Thoracic aorta (tissue), 2 donors: ENCODE measurements around the gene ADARB2. TPM values are rescaled to one million over a fixed set of nuclear protein-coding genes. Genes with fewer than 3 reads are reported as not detected.

ENCODE experiments used
- ATAC-seq: fragments of 150-250 bp; one replicate; pipeline ENCODE4 v1.8.0; 2017; ENCODE audit warnings: low read depth; ENCODE audit not compliant: insufficient number of reproducible peaks, low FRiP score
- DNase-seq: peaks from one replicate; pipeline ENCODE4 v3.0.0-alpha.2; 2020; ENCODE audit warnings: low spot score
- H3K27ac ChIP-seq, 2 donors: fragments of 200-600 bp; sonication (generic); 1 replicate in 1 of 2; 2 replicates in 1 of 2; pipeline ENCODE4 v1.5.1; 2016; ENCODE audit warnings: mild to moderate bottlenecking in 2 of 2, moderate library complexity in 2 of 2
- H3K27me3 ChIP-seq: fragments of 200-600 bp; sonication (generic); replicated peaks from 2 replicates; pipeline ENCODE4 v1.6.0; 2016; ENCODE audit warnings: mild to moderate bottlenecking; ENCODE audit not compliant: insufficient read depth
- H3K36me3 ChIP-seq: fragments of 200-600 bp; sonication (generic); one replicate; pipeline ENCODE4 v1.5.1; 2016
- H3K4me1 ChIP-seq, 2 donors: fragments of 200-600 bp; sonication (generic); 1 replicate in 1 of 2; 2 replicates in 1 of 2; pipeline versions ENCODE4 v1.5.1 to v1.6.0; 2016; ENCODE audit warnings: low read depth in 2 of 2, mild to moderate bottlenecking in 1 of 2; ENCODE audit not compliant: control insufficient read depth in 1 of 2
- H3K4me3 ChIP-seq: fragments of 200-600 bp; sonication (generic); 2 replicates; pipeline ENCODE4 v1.5.1; 2016; ENCODE audit warnings: mild to moderate bottlenecking
- H3K9me3 ChIP-seq: fragments of 200-600 bp; sonication (generic); 2 replicates; pipeline ENCODE4 v1.5.1; 2016
- total RNA-seq, 2 donors: library from RNA; depleted of rRNA; stranded (reverse); fragments of >200 nt; gene quantifications; one replicate each; pipeline versions ENCODE4 v1.1.0 to v1.2.3, GENCODE V29; 2016
- TF ChIP-seq, protein P1 (sequence below): fragments of 200-600 bp; sonication (generic); IDR thresholded peaks from one replicate; pipeline ENCODE4 v1.5.1; 2019; ENCODE audit warnings: antibody characterized with exemption

Gene ADARB2
- total RNA-seq, 2 donors from 2014 or later: 0.71 to 3.1 TPM

DNA sequence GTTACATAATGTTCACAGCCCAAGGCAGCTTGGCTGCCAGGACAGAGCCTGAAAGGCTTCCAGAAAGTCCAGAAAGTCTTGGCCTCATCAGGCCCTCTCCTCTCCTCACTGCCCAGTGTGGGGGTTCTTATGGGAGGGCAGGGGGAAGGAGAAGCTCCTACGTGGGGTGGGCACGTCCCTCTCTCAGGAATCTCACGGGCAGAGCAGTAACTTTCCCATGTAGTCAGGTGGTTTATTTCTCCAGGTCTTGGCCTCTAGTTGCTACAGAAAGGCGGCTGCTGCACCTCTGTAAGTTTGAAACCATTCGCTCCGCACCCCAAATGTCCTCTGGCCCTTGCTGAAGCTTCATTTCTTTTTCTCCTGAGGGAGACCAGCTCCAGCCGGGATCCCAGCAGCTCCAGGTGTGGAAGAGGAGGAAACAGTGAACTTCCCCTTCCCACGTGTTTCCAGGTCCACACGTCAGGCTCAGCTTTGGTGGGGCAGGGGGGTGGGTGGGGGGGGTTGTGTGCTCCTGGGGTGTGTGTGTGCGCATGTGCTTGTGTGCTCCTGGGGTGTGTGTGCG, 360.9 kb downstream of the ADARB2 start:
- Histone ChIP-seq H3K9me3 (no peaks in the 10 kb centered on the region), H3K36me3 (no peaks in the 10 kb centered on the region), H3K4me3 (no peak overlapping the region), H3K4me1 (no peaks in the 10 kb centered on the region), H3K27ac (no peak overlapping the region), H3K27me3 (no peaks in the 10 kb centered on the region)
- TF ChIP-seq, protein P1, sequence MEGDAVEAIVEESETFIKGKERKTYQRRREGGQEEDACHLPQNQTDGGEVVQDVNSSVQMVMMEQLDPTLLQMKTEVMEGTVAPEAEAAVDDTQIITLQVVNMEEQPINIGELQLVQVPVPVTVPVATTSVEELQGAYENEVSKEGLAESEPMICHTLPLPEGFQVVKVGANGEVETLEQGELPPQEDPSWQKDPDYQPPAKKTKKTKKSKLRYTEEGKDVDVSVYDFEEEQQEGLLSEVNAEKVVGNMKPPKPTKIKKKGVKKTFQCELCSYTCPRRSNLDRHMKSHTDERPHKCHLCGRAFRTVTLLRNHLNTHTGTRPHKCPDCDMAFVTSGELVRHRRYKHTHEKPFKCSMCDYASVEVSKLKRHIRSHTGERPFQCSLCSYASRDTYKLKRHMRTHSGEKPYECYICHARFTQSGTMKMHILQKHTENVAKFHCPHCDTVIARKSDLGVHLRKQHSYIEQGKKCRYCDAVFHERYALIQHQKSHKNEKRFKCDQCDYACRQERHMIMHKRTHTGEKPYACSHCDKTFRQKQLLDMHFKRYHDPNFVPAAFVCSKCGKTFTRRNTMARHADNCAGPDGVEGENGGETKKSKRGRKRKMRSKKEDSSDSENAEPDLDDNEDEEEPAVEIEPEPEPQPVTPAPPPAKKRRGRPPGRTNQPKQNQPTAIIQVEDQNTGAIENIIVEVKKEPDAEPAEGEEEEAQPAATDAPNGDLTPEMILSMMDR: no peak
- ATAC-seq (no peak), DNase-seq (no peak)

DNA sequence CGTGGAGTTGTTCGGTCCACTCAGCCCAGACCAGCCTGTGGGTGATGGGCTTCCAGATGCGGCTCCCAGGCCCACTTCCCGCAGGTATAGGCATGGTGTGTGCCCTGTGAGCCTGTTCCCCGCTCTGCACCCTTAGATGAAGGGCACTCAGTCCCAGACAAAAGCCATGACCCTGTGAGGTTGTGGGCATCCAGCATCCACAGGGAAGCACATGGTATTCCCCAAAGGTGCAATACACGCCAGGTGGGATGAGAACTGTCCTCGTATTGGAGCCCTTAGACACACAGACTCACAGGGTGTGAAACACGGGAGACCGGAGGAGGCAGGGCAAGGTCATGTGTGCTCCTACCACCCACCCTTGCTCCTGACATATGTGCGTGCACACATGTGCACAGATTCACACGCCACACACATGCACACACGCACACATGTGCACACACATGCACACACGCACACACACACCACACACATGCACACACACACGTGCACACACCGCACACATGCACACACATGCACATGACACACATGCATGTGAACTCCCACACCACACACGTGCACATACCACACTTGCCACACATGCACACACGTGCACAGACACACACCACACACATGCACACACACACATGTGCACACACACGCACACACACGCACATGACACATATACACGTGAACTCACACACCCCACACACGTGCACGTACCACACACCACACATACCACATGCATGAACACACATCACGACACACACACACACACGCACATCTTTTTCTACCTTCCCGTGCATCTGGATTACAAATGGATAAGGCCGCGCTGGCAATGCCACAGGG, 361.8 kb downstream of the ADARB2 start:
- ATAC-seq (no peak), DNase-seq (no peak)
- no peaks in the 10 kb centered on the region for H3K9me3 ChIP-seq
- no peaks in the 10 kb centered on the region for H3K36me3 ChIP-seq
- no peak overlapping the region for H3K27ac ChIP-seq
- no peaks in the 10 kb centered on the region for H3K4me1 ChIP-seq
- TF ChIP-seq, protein P1: no peak
- no peak overlapping the region for H3K4me3 ChIP-seq
- H3K27me3 ChIP-seq: no peaks in the 10 kb centered on the region

DNA sequence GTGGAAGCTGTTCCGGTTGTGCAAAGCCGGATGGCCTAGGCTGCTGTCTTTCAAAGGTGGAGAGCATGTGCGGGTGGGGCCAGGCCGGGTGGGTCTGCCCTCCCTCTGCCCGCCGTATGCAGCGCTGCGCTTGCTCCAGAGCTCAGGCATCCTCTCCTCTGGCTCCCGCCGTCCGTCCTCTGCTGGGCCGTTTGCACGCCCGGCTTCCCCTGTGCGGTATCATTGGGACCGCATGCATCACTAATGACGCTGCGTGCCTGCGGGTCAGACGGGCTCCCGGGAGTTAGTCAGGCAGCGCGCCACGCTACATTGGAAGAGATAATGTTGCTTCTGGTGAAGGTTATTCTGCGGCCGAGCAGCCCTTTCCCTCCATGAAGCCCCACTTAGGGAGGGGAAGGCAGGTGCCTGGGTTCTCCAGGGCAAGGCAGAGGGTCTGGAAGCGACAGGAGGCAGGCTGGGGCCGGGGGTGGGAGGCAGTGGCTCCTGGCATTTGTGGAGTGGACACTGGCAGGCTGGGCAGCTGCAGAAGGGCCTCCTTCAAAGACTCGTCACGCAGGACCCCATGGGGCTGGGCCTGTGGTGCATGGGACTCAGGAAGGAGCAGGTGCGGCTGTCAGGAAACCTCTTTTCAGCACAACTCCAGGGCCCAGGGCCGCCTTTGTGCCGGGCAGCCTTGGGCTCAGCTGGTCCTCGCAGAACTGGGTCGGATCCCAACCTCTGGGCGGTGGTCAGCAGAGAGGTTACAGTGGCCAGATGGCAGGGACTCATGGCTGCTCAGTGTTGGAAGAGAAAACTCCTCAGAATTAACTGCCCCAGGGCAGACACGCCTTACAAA, 362.6 kb downstream of the ADARB2 start:
- H3K4me1 ChIP-seq: no peaks in the 10 kb centered on the region
- TF ChIP-seq, protein P1: no peak
- H3K27me3 ChIP-seq: no peaks in the 10 kb centered on the region
- H3K9me3 ChIP-seq: no peaks in the 10 kb centered on the region
- no peak overlapping the region for H3K4me3 ChIP-seq
- DNase-seq (no peak), ATAC-seq (no peak)
- no peaks in the 10 kb centered on the region for H3K36me3 ChIP-seq
- H3K27ac ChIP-seq: no peak overlapping the region

DNA sequence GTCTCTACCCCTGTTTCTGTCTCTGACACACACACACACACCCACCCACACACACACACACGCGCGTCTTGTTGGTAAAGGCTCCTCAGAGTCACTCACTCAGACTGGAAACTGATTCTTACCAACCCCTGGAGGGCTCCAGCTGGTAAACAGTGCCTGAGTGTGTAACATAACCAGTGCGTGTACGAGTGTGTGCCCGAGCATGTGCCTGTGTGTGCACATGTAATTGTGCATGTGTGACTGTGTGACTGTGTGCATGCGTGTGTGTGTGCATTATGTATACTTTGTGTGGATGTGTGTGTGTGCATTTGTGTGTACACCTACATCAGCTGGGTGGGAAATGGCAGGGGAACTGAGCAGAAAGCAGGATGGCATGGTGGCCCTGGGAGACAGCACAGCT, 364.0 kb downstream of the ADARB2 start:
- Histone ChIP-seq H3K27ac (no peak overlapping the region), H3K9me3 (no peaks in the 10 kb centered on the region), H3K36me3 (no peaks in the 10 kb centered on the region), H3K4me3 (no peak overlapping the region), H3K4me1 (no peaks in the 10 kb centered on the region), H3K27me3 (no peaks in the 10 kb centered on the region)
- TF ChIP-seq, protein P1: no peak
- ATAC-seq (no peak), DNase-seq (no peak)

DNA sequence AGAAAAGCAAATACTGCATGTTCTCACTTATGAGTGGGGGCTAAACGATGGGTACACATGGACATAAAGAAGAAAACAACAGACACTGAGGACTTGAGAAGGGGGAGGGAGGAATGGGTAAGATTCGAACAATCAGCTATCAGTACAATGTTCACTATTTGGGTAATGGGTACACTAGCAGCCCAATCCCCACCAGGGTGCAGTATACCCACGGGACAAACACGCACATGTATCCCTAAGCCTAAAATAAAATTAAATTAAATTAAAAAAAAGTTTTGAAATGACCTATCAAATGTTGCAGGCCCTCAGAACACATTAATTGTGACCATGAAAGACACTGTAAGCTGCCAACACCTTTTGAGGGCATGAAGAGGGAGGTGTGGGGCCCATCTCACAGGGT, 365.1 kb downstream of the ADARB2 start:
- no peaks in the 10 kb centered on the region for H3K9me3 ChIP-seq
- no peak for ATAC-seq
- H3K36me3 ChIP-seq: no peaks in the 10 kb centered on the region
- no peaks in the 10 kb centered on the region for H3K4me1 ChIP-seq
- no peak overlapping the region for H3K27ac ChIP-seq
- H3K4me3 ChIP-seq: no peak overlapping the region
- TF ChIP-seq, protein P1: no peak
- no peak for DNase-seq
- no peaks in the 10 kb centered on the region for H3K27me3 ChIP-seq
